Ramos (cell line): ENCODE measurements around the gene PDCD10.

Experiments
- in situ Hi-C: fragments of 300-500 bp; cut with MboI; formaldehyde crosslinking; loops from one replicate; pipeline ENCODE4 v1.14.3; 2022; ENCODE audit warnings: low sequenced_read_pairs; ENCODE audit not compliant: unreplicated experiment

PDCD10 gene

GRCh38 chr3:167734498-167735232 lies at the start of gene PDCD10:
Gene PDCD10 (minus strand): TSS chr3:167734892. CDS start chr3:167720157, 14,735 bp downstream.
- in situ Hi-C loops: no loop called here

GRCh38 chr3:167783781-167784180 lies 49.1 kb upstream of the PDCD10 start:
- in situ Hi-C loops: no loop called here

- in situ Hi-C loops: no loop called here
Measured at GRCh38 chr3:167780214-167780883, 45.7 kb upstream of the PDCD10 start.

- in situ Hi-C loops: no loop called here
Measured at GRCh38 chr3:167777356-167777755, 42.7 kb upstream of the PDCD10 start.

- in situ Hi-C loops: no loop called here
Measured at GRCh38 chr3:167776066-167776685, 41.5 kb upstream of the PDCD10 start.

- in situ Hi-C loops: no loop called here
Measured at GRCh38 chr3:167773584-167773983, 38.9 kb upstream of the PDCD10 start.

- in situ Hi-C loops: no loop called here
Measured at GRCh38 chr3:167772992-167773391, 38.3 kb upstream of the PDCD10 start.

- in situ Hi-C loops: no loop called here
Measured at GRCh38 chr3:167762296-167762695, 27.6 kb upstream of the PDCD10 start.

GRCh38 chr3:167761302-167761701 lies 26.6 kb upstream of the PDCD10 start:
- in situ Hi-C loops: no loop called here

GRCh38 chr3:167754049-167754448 lies 19.4 kb upstream of the PDCD10 start:
- in situ Hi-C loops: no loop called here

GRCh38 chr3:167750272-167750971 lies 15.7 kb upstream of the PDCD10 start:
- in situ Hi-C loops: no loop called here

- in situ Hi-C loops: no loop called here
Measured at GRCh38 chr3:167749728-167750127, 15.0 kb upstream of the PDCD10 start.

GRCh38 chr3:167749209-167749608 lies 14.5 kb upstream of the PDCD10 start:
- in situ Hi-C loops: no loop called here

- in situ Hi-C loops: no loop called here
Measured at GRCh38 chr3:167743799-167744198, 9.1 kb upstream of the PDCD10 start.

GRCh38 chr3:167742338-167742737 lies 7.6 kb upstream of the PDCD10 start:
- in situ Hi-C loops: no loop called here

- in situ Hi-C loops: no loop called here
Measured at GRCh38 chr3:167740961-167741587, 6.4 kb upstream of the PDCD10 start.

GRCh38 chr3:167739190-167739810 lies 4.6 kb upstream of the PDCD10 start:
- in situ Hi-C loops: no loop called here

GRCh38 chr3:167738037-167738436 lies 3.3 kb upstream of the PDCD10 start:
- in situ Hi-C loops: no loop called here

- in situ Hi-C loops: no loop called here
Measured at GRCh38 chr3:167736997-167737396, 2.3 kb upstream of the PDCD10 start.

GRCh38 chr3:167736264-167736787 lies 1.6 kb upstream of the PDCD10 start:
- in situ Hi-C loops: no loop called here
